ENCODE results near the gene GYS2.

DNA sequence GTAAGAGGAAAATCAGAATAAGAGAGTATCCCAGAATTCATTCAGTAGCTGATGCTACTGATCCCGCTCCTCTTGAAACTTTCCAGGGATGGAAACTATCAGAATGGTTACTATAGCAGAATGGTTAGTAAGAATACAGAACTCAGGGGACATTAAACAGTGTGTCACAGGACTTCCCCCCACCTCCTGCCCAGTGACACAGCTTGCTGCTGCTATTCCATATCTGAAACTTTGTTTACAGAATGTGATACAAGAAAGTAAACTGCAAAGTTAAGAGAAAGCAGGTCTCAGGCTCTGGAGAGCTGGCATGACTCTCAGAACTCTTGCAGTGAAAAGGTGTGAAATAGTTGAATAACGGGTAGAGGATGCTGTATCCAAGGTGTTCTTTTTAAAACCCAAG is 75.2 kb downstream of the GYS2 start:
- TF ChIP-seq, protein P1, sequence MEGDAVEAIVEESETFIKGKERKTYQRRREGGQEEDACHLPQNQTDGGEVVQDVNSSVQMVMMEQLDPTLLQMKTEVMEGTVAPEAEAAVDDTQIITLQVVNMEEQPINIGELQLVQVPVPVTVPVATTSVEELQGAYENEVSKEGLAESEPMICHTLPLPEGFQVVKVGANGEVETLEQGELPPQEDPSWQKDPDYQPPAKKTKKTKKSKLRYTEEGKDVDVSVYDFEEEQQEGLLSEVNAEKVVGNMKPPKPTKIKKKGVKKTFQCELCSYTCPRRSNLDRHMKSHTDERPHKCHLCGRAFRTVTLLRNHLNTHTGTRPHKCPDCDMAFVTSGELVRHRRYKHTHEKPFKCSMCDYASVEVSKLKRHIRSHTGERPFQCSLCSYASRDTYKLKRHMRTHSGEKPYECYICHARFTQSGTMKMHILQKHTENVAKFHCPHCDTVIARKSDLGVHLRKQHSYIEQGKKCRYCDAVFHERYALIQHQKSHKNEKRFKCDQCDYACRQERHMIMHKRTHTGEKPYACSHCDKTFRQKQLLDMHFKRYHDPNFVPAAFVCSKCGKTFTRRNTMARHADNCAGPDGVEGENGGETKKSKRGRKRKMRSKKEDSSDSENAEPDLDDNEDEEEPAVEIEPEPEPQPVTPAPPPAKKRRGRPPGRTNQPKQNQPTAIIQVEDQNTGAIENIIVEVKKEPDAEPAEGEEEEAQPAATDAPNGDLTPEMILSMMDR (IDR thresholded peaks at IDR 0.05; ENCODE audit: insufficient read depth, low read length, poor library complexity, severe bottlenecking), result no peak
- TF ChIP-seq EZH2phosphoT487 (conservative IDR thresholded peaks at IDR 0.05; ENCODE audit: low read length), result no peak

Measured in SU-DHL-6 (cell line).